ENCODE measurements around the gene C17orf75. TPM values are rescaled to one million over a fixed set of nuclear protein-coding genes. Genes with fewer than 3 reads are reported as not detected.
A peak's percentile ranks its signal among the peaks of the same experiment; 100 is the strongest.
"Not testable (repeated sequence)": the region's sequence is repeated elsewhere in the genome, so short reads cannot be mapped to it uniquely, and the experiment has no call there.

C17orf75 gene
- total and polyA plus RNA-seq, 2 donors (not counting 1 experiment from before 2014, with no cell fraction given) = 16.4 to 30.2 TPM

DNA sequence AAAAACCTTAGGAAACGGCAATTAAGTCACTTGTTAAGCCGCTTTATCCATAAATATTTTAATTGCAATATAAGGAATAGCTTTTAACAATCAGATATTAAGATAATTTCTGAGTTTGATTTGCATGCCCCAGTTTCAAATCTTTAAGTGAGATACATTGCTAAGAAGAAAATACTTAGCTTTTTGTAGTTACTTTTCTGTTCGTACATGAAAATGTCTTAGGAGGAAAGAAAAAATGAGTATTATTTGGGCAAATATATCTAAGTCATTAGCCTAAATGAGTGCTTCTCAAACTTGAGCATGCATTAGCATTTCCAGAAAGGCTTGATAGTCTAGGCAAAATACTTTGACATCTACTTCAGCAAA lies 14.4 kb upstream of the C17orf75 start:
- peaks cover 2% of the 10 kb centered on the region for H4K20me1 ChIP-seq (ENCODE audit: control insufficient read depth, extremely low read depth, insufficient read depth, low read length)
- no peak overlapping the region for H3K9ac ChIP-seq (ENCODE audit: insufficient read depth, low read length)
- peaks cover 11% of the 10 kb centered on the region for H3K36me3 ChIP-seq (ENCODE audit: control insufficient read depth, insufficient read depth, low read length)
- H3K79me2 ChIP-seq (ENCODE audit: control insufficient read depth, insufficient read depth, low read length) = peaks cover 91% of the 10 kb centered on the region
- no peak overlapping the region for H2AFZ ChIP-seq (ENCODE audit: low read length)
- no peak overlapping the region for H3K27ac ChIP-seq (ENCODE audit: insufficient read depth, low read length)
- no peak overlapping the region for H3K4me3 ChIP-seq (replicated peaks in 1 of 4; ENCODE audit: control extremely low read depth in 1 of 4, insufficient read depth in 1 of 4, low read depth in 3 of 4, low read length in 4 of 4)
- H3K27me3 ChIP-seq (ENCODE audit: control insufficient read depth, insufficient read depth, low read length) = no peaks in the 10 kb centered on the region
- DNase-seq (ENCODE audit: low read depth in 2 of 2) = no peak
- peaks cover 4% of the 10 kb centered on the region for H3K4me1 ChIP-seq (ENCODE audit: control insufficient read depth, extremely low read depth, insufficient read depth, low read length)
- H3K9me3 ChIP-seq (ENCODE audit: control insufficient read depth, insufficient read depth, low read depth, low read length) = no peaks in the 10 kb centered on the region
- no peak overlapping the region for H3K4me2 ChIP-seq (ENCODE audit: extremely low read depth, insufficient read depth, low read length)
- TF ChIP-seq EZH2 (IDR thresholded peaks at IDR 0.05; ENCODE audit: low read length, missing control alignments) = no peak

DNA sequence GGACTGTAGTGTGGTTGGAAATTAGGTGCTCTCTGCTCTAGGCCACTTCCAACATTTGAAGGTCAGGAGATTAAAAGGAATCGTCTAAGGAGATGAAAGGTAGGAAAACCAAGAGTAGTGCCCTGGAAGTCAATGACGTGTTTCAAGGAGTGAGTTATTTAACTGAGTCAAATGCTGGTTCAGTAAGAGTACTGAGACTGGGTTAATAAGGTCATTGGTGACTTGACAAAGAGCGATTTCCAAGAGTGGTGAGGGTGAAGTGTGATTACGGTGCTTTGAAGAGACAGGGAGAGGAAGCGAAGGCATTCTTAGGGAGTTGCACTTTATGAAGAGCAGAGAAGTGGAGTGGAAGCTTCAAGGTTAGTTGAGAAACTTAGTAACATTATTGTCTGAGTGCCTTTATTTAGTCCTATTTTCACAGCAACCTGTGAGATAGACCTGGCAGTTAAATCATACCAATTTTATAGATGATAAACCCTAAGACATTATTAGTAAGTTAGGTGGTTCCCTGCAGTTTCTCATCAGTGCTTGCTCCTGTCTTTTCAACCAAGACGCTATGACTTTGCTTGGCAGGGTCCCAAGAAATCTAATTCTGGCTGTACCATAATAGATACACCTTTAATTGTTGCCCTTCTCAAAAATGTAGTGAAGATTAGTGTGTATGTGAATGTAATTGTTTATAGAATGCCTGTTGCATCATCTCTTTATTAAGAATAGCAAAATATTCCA lies 13.8 kb upstream of the C17orf75 start:
- H4K20me1 ChIP-seq (ENCODE audit: control insufficient read depth, extremely low read depth, insufficient read depth, low read length) = peaks cover 6% of the 10 kb centered on the region
- peak in 1 of 2 donors; percentile 26 for DNase-seq (ENCODE audit: low read depth in 2 of 2)
- peaks cover 91% of the 10 kb centered on the region for H3K79me2 ChIP-seq (ENCODE audit: control insufficient read depth, insufficient read depth, low read length)
- peak overlapping the region; percentile 32 for H3K4me2 ChIP-seq (ENCODE audit: extremely low read depth, insufficient read depth, low read length)
- H3K27me3 ChIP-seq (ENCODE audit: control insufficient read depth, insufficient read depth, low read length) = no peaks in the 10 kb centered on the region
- no peak overlapping the region for H3K9ac ChIP-seq (ENCODE audit: insufficient read depth, low read length)
- H3K36me3 ChIP-seq (ENCODE audit: control insufficient read depth, insufficient read depth, low read length) = peaks cover 11% of the 10 kb centered on the region
- no peak for TF ChIP-seq EZH2 (IDR thresholded peaks at IDR 0.05; ENCODE audit: low read length, missing control alignments)
- TF ChIP-seq, protein P1, sequence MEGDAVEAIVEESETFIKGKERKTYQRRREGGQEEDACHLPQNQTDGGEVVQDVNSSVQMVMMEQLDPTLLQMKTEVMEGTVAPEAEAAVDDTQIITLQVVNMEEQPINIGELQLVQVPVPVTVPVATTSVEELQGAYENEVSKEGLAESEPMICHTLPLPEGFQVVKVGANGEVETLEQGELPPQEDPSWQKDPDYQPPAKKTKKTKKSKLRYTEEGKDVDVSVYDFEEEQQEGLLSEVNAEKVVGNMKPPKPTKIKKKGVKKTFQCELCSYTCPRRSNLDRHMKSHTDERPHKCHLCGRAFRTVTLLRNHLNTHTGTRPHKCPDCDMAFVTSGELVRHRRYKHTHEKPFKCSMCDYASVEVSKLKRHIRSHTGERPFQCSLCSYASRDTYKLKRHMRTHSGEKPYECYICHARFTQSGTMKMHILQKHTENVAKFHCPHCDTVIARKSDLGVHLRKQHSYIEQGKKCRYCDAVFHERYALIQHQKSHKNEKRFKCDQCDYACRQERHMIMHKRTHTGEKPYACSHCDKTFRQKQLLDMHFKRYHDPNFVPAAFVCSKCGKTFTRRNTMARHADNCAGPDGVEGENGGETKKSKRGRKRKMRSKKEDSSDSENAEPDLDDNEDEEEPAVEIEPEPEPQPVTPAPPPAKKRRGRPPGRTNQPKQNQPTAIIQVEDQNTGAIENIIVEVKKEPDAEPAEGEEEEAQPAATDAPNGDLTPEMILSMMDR (conservative IDR thresholded peaks at IDR 0.05 in 1 of 2, IDR thresholded peaks at IDR 0.05 in 1 of 2; ENCODE audit: low read depth in 1 of 2, low read length in 2 of 2) = no peak
- peaks cover 4% of the 10 kb centered on the region for H3K4me1 ChIP-seq (ENCODE audit: control insufficient read depth, extremely low read depth, insufficient read depth, low read length)
- no peaks in the 10 kb centered on the region for H3K9me3 ChIP-seq (ENCODE audit: control insufficient read depth, insufficient read depth, low read depth, low read length)
- H3K4me3 ChIP-seq (replicated peaks in 1 of 4; ENCODE audit: control extremely low read depth in 1 of 4, insufficient read depth in 1 of 4, low read depth in 3 of 4, low read length in 4 of 4) = peak overlapping the region in 1 of 4 experiments; percentile 36
- H2AFZ ChIP-seq (ENCODE audit: low read length) = no peak overlapping the region
- no peak overlapping the region for H3K27ac ChIP-seq (ENCODE audit: insufficient read depth, low read length)

DNA sequence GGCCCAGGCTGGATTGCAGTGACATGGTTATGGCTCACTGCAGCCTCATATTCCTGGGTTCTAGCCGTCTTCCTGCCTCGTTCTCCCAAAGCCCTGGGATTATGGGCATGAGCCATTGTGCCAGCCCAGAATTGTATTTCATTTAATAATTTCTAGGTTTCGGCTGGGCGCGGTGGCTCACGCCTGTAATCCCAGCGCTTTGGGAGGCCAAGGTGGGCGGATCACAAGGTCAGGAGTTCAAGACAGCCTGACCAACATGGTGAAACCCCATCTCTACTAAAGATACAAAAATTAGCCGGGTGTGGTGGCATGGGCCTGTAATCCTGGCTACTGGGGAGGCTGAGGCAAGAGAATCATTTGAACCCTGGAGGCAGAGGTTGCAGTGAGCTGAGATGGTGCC lies 10.8 kb upstream of the C17orf75 start:
- DNase-seq (ENCODE audit: low read depth in 2 of 2); H3K27me3 ChIP-seq (ENCODE audit: control insufficient read depth, insufficient read depth, low read length); H3K27ac ChIP-seq (ENCODE audit: insufficient read depth, low read length); H3K9ac ChIP-seq (ENCODE audit: insufficient read depth, low read length); H2AFZ ChIP-seq (ENCODE audit: low read length); H4K20me1 ChIP-seq (ENCODE audit: control insufficient read depth, extremely low read depth, insufficient read depth, low read length); H3K4me1 ChIP-seq (ENCODE audit: control insufficient read depth, extremely low read depth, insufficient read depth, low read length); H3K9me3 ChIP-seq (ENCODE audit: control insufficient read depth, insufficient read depth, low read depth, low read length); H3K36me3 ChIP-seq (ENCODE audit: control insufficient read depth, insufficient read depth, low read length): not testable (repeated sequence)
- Histone ChIP-seq H3K4me2 (ENCODE audit: extremely low read depth, insufficient read depth, low read length) (peak overlapping the region; percentile 83), H3K4me3 (replicated peaks in 1 of 4; ENCODE audit: control extremely low read depth in 1 of 4, insufficient read depth in 1 of 4, low read depth in 3 of 4, low read length in 4 of 4) (peak overlapping the region; percentile 76 to 99 (median 90)), H3K79me2 (ENCODE audit: control insufficient read depth, insufficient read depth, low read length) (peaks cover 76% of the 10 kb centered on the region)

All from fibroblast of lung (primary cell).